GM21528 (cell line): Measurements from ENCODE around the gene TTLL10.

Experiments used
- ATAC-seq: cut with Tn5 transposase; IDR thresholded peaks from one replicate; pipeline ENCODE4 v1.9.1; 2021; ENCODE audit warnings: mild to moderate bottlenecking, moderate library complexity; ENCODE audit not compliant: unreplicated experiment, low FRiP score

The TTLL10 gene

GRCh38 chr1:1157426-1157913, 16.2 kb upstream of the TTLL10 start:
- peak; percentile 45 for ATAC-seq

- ATAC-seq: peak; percentile 53
Observed at GRCh38 chr1:1157914-1158710, 15.6 kb upstream of the TTLL10 start.

GRCh38 chr1:1160281-1160930, 13.3 kb upstream of the TTLL10 start:
- no peak for ATAC-seq

DNA sequence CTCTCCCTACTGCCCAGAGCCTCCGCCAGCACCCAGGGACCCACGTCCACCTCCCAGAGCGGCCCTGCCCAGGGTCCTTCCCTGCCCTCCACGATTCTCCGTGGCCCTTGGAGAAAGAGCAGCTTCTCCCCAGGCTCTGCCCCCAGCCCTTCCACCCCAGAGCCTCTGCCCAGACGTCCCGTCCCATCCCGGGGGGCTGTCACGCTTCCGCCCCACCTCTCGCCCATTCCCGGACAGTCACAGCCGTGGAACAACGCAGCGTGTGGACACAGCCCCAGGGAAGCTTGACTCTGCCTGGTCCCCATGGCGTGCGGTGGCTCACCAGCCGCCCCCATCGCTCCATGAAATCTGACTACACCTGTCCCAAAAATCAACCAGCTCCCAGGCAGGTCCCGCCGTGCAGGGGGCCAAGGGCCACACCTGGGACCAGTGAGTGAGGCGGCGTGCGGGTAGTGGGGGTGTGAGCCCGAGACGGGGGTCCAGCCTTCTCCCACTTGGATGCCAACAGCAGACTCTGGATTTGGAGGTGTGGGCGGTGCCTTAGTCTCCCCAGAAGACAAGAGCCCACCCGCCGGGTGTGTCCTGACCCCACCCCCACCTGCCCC, 12.5 kb upstream of the TTLL10 start:
- ATAC-seq: no peak

DNA sequence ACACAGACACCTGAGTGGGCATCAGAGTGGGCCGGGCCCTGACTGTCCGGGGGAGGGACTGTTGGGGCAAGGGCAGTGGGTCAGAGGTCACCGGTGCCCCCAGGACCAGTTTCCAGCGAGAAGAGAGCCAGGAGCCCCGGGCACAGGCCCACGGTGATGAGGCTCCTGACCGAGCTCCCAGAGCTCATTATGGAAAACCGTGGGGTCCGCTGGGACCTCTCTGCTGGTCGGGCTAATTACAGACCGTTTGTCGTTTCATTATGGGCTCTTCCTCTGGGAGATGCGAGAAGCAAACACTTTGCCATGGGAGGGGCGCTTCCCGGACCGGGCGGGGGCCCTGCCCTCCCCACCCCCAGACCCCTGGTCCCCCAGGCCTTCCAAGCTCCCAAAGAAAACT, 12.0 kb upstream of the TTLL10 start:
- no peak for ATAC-seq

DNA sequence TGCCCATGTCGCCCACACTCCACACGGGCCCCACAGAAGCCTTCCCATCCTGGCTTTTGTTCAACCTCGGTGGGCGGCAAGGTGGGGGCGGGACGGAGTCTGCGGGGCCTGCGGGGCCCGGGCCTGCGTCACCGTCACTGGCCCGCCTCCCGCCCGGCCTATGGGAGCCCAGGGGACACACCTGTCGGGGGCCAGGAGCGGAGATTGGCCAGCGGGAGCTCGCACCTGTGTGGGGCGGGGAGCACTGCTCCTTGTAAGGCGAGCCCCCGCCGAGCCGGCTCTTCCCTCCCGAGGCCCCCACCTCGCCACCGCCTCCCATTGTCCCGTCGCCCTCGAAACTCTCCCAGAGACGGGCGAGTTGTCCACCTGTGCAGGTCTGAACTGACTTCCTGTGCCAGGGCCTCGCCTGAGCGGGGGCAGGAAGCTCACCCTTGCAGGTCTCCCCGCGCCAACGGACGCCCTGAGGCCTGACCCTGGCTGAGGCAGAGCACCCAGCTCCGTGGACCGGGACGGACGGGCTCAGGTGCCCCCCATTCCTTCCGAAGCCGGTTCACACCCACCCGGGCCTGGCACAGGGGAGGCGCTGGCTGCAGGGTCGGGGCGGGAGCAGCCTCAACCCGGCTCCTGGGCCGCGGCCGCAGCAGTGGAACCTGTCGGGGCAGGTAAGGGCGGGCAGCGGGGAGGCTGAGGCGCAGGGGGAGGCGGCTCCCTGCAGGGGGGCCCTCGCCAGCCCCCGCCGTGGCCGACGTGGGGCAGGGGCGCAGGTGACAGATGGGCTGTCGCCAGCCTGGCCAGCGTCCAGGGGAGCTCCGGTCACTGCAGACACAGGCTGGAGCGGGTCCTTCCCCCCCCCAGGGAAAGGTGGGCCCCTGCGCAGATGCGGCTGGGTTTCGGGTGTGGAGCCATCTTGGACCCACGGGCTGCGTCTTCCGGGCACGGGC, 10.8 kb upstream of the TTLL10 start:
- no peak for ATAC-seq

- ATAC-seq: no peak
Observed at GRCh38 chr1:1163538-1164070, 10.1 kb upstream of the TTLL10 start.

GRCh38 chr1:1164361-1164700, 9.3 kb upstream of the TTLL10 start:
- ATAC-seq: no peak

DNA sequence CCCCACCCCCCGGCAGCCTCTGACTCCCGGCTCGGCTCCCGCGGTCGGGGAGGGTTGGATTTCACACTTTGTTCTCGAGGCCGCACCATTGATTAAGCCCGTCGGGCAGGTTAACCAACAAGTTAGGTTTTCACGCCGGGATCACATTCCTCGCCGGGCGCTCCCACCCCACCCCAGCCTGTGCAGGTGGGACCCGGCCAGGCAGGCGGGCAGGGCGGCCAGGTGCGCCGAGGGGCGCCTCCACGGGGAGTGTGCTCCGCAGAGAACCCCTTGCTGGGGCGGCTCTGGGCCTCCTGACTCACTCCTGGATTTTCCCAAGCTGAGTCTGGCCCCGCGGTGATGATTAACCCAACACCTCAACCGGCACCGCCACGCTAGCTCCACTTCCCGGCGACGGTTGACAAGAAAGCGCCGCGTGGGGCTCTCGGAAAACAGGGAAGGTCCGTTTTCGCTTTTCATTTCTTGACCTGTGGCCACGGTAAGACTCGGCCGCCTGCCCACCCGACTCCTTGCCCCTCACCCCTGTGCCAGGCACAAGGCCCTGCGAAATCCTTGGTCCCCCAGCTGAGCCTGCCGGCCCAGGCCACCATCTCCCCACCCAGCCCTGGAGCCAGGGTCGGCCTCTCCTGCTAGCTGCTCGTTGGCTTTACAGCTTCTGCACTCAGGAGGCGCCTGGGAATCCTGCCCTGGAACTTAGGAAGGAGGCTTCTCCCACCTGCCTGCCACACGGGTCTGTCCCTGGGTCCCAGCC, 8.8 kb upstream of the TTLL10 start:
- no peak for ATAC-seq

GRCh38 chr1:1165485-1165884, 8.2 kb upstream of the TTLL10 start:
- no peak for ATAC-seq

DNA sequence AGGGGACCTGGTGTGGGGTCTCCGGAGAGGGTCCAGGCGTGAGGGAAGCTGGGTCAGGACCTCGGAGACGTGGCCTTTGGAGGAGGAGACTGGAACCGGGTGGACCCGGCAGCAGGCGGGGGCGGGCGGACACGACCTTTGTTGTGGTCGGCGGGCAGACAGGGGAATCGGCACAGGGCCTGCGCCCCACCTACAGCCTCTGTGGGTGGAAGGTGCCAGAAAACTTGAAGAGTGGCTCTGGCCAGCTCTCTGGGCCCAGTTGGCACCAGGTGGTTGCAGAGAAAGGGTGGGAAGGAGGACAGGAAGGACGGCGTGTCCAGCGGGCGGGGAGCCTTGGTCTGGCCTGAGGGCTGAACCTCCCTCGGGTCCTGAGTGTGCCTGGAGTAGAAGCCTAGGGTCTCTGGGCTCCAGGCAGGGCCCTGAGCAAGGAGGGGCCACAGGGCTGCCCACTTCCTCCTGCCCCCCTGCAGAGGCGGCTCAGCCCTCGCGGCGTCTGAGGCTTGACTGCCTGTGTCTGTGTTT, 7.7 kb upstream of the TTLL10 start:
- ATAC-seq: no peak

DNA sequence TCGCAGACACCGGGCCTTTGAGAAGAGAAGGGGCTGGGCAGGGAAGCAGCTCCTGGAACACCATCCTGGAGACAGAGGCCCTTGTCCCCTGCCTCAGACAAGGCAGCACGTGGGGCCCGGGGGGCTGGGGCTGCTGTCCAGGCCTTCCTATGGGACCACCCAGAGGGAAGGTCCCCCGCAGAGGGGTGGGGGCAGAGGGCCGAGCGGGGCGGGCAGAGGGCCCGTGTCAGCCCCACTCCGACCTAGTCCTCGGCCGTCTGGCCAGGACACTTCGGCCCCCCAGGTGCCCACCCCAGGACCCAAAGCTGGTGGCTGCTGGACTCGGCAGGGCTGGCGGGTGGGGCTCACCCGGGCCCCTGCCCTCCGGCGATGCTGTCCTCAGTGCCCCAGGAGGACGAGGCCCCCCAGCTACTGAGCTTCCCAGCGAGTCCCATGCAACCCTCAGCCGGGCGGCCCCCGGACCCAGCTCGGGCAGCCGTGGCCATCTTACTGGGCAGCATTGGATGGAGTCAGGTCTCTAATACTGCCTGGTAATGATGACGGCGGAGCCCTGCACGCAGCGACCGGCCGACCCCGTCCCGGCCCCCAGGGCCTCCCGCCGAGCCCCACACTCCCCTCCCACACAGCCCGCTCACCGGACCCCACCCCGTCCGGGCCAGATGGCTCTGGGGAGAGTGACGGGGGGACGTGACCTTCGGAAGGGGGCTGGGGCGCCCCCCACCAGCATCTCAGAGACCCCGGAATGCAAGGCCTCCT, 6.9 kb upstream of the TTLL10 start:
- no peak for ATAC-seq

GRCh38 chr1:1167398-1167821, 6.3 kb upstream of the TTLL10 start:
- no peak for ATAC-seq

DNA sequence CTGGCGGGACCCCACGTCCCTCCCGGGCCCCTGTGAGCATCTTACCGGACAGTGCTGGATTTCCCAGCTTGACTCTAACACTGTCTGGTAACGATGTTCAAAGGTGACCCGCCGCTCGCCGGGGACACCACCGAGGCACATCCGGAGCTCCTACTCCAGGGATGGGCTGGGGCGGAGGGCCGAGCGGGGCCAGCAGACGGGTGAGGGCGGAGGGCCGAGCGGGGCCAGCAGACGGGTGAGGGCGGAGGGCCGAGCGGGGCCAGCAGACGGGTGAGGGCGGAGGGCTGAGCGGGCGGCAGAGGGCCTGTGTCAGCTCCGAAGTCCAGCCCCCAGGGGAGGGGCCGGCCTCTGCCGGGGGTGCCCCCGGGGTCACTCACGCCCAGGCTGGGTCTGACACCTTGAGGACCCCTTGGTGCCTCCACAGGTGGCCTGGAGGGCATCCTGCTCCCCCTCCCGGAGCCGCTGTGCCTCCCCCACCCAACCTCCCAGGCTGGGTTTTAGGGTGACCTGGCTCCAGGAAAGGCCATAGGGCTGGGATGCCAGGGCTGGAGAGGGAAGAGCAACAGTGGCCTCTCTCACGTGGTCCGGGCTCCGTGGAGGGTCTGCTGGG, 5.7 kb upstream of the TTLL10 start:
- ATAC-seq: no peak

- no peak for ATAC-seq
Observed at GRCh38 chr1:1168451-1169411, 4.9 kb upstream of the TTLL10 start.

DNA sequence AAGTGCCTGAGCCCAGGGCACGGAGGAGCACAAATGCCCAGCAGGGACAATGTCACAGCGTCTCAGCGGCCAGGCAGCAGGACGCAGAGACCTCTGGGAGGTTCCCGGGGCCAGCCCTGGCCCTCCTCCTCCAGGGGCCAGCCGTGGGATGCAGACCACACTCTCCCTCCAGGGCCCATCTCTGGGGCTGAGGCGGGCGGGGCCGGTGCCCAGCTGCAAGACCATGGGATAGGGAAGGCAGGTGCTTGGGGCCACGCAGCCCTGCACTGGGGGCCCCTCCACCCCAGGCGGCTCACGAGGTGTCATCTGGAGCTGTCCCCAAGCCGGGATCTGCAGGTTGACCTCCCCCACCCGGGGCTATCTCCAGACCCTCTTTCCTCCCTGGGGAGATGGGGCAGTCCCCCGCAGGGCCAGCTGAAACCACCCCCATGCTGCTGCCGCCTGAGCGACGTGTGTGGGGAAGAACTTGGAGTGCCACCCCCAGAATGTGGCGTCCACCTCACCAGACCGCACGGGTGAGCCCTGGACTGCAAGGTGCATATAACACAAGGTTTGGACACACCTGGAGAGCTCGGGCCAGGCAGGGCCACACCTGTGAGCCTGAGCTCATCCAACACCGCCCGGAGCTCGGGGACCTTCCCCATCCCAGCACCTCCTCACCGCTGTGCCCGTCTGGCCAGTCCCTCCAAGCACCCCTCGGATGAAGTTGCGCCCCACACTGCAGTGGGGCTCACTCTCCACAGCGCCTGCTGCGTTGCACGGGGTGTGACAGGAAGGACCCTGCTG, 4.1 kb upstream of the TTLL10 start:
- no peak for ATAC-seq
